ENCODE measurements around the gene RALGPS2. TPM values are rescaled to one million over a fixed set of nuclear protein-coding genes. Genes with fewer than 3 reads are reported as not detected.
"Not testable (repeated sequence)": the region's sequence is repeated elsewhere in the genome, so short reads cannot be mapped to it uniquely, and the experiment has no call there.

RALGPS2 gene
- total RNA-seq, 1 donor from 2014 or later: 5.2 TPM

DNA sequence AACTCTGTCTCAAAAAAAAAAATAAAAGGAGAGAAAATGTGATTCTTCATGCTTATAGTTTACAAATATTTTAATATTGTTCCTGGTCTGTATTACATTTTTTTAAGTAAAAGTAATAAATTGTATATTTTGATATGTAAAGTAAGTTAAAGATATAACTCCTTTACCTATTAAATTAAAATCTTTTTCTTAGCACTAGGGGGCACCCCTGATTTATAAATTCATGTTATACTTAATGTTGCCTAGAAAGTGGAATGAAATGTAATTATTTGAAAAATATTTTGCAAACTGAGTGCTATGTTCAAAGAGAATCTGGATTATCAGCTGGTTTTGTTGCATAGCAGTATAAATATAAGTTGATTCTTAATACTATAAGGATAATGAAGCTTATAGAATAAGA lies 49.2 kb downstream of the RALGPS2 start:
- DNase-seq (ENCODE audit: low spot score): no peak

DNA sequence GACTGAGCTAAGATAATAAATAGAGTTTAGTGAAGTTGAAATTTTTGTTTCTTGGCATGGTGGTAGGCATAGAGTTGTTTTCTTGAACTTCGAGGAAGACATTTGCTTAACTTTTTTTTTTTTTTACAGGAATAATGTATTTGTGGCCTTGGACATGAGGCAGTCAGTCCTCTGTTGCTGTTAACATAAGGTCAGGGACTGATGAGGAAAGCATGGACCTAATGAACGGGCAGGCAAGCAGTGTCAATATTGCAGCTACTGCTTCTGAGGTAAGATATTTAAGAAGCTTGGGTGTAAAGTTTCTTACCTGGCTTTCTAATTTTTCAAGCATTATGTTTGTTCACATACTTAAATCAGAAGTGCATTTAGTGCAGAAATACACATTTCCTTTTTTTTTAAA lies 51.5 kb downstream of the RALGPS2 start:
- DNase-seq (ENCODE audit: low spot score): no peak

DNA sequence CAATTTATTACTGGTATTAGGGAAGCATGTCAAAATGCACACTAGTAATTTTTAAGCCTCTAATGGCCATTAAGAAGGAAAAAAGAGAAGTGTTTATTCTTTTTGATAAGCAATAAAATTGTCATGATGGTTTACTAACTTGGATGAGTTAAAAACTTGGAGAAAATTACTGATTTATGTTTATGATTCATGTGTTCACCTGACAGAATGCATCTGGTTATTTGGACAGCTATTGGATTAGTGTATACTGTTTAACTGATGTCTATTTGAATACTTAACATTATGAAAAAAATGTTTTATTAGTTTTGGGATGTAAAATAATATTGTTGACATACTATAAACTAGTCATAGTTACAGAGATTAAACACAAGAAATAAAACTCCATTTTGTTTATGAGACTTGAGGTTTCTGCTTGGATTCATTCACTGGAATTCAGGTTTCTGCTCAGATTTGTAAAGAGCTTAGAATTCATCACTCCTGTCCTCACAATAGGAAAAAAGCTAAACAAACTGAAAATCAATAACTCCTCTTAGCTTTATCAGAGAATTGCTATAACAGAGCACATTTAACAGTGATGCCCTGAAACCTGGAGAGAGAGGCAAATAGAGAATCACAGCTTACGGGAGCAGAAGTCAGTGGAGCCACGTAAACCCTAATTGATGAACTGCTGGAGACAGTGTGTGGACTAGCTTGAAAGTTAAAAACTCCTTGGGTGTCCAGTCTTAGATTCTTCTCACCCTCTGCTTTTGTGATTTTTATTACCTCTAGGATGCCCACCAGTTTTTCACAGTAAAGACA lies 56.7 kb downstream of the RALGPS2 start:
- no peak for DNase-seq (ENCODE audit: low spot score)

DNA sequence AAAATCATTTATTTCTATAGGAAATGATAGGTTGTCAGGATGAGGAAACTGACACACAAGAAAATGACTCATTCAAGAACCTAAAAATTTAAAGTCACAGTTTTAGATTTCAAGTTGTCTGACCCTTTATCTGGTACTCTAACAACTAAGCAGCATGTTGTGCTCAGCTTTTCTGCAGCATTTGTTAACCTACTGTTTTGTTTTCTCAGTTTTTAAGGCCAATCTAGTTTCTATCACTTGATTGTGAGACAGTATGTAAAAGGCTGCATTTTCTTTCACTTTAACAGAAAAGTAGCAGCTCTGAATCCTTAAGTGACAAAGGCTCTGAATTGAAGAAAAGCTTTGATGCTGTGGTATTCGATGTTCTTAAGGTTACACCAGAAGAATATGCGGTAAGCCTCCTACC lies 59.1 kb downstream of the RALGPS2 start:
- no peak for DNase-seq (ENCODE audit: low spot score)

DNA sequence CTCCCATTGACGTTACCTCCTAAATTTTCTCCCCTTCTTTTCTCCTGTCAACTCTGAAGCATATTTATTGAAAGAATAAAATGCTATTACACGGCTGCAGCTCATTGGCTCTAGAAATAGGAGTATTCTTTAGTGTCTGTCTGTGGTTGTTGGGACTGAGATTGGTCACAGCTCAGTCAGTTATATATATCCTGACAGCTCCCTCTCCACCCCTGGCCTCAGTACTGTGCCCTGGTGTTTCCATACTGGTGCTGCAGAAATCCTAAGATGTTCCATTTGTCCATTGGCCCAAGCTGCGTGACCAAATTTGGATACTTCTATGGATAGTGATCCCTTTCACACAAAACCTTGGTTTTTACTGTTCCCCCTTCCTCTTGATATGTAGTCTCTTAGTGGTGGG lies 67.3 kb downstream of the RALGPS2 start:
- no peak for DNase-seq (ENCODE audit: low spot score)

DNA sequence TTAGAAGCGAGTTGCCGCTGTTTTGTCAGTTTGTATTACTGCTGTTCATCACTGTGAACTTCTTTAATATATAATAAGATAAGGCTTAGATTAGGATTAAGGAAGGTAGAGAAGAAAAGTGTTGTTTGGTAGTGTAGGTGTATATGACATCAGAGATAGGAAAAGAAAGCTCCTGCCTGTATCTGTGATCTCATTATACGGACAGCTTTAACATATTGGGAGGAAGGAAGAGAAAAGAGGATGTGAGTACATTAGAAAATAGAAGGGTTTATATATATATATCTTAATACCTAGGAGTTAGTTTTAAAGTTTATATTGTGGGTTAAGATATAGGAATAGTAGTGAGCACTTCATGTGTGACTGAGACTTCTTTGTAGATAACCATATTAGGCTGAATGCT lies 71.0 kb downstream of the RALGPS2 start:
- DNase-seq (ENCODE audit: low spot score): no peak

DNA sequence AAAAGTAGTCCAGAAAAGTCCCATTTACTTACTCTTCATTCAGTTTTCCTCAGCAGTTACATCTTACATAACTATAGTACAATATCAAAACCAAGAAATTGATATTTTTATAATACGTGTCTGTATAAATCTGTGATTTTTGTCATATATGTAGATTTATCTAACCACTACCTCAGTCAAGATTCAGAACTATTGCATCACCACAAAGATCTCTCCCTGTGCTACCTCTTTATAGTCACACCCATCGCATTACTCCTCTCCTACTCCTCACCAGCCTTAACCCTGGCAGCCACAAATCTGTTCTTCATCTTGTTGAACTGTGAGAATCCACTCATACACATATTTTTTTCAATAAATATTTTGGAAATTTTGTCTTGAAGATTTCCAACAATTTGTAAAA lies 72.5 kb downstream of the RALGPS2 start:
- DNase-seq (ENCODE audit: low spot score): no peak

DNA sequence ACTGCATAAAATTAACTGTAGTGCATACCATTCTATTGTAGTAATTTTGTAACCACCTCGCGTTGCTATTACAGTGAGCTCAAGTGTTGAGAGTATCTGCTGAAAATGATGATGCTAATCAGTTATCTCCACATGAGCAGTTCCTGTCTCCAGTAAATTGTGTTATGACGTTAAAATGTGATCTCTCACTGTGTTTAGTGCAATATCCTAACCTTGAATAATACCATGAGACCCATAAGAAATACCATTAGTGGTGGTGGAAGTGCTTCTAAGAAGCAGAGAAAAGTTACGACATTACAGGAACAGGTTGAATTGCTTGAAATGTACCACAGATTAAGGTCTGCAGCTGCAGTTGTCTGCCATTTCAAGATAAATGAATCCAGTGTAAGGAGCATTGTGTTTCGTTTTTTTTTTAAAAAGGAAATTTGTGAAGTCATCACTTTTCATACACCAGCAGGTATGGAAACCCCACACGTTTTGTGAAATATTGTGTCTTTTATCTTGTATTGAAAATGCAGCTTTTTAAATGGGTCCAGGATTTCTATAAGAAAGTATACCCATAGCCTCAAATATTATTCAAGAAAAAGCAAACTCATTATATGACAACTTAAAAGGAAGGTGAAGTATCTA lies 73.3 kb downstream of the RALGPS2 start:
- DNase-seq (ENCODE audit: low spot score): no peak

DNA sequence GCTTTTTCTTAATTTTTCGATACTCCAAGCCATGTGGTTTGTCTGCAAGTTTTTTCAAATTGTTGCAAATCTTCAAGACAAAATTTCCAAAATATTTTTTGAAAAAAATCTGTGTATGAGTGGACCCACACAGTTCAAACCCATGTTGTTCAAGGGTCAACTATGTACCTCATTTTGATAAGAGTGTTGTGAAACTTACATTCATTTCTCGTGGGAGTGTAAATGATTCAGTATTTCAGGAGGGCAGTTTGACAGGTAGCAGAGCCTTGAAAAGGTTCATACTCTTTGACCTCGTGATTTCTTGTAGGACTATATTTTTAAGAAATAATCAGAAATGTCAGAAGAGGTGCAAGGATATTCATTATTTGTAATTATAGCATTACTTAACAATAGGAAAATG lies 77.8 kb downstream of the RALGPS2 start:
- DNase-seq (ENCODE audit: low spot score): no peak

DNA sequence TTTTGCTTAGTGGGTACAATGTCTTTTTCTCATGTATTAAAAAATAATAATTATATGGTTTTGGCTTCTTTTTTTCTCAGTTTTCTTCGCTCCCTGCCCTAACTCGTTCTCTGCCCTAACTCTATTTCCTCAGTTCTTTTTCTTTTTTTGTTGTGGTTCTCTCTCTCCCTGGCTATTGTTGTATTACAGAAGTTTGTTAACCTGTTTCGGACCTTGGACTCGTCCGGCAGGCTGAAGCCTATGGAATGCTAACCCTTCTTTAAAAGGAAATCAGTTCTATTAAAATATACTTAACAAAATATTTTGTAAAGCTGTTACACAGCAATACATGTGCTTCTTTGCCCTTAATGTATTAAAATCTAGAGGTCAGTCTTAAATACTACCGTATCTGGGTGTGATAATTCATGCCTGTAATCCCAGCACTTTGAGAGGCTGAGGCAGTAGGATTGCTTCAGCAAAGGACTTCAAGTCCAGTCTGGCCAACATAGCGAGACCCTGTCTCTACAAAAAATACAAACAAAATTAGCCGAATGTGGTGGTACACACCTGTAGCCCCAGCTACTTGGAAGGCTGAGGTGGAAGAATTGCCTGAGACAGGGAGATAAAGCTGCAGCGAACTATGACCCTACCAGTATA lies 81.7 kb downstream of the RALGPS2 start:
- no peak for DNase-seq (ENCODE audit: low spot score)

DNA sequence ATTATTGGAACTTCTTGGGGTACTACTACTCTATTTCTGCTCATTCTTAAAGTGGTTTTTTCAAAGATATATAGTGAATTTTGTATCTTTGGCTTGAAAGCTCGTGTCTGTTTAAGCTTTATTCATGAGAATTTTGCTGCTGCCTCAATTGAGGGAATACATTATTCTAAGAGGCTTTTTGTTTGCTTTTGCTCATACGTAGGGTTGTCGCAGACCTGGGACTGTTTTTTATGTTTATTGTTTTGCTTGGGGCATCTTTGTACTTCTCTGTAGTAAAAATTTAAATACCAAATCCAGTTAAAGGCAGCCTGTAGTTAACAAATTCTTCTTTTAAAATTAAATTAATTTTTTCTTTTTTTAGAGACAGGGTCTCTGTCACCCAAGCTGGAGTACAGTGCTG lies 83.5 kb downstream of the RALGPS2 start:
- DNase-seq (ENCODE audit: low spot score): no peak

DNA sequence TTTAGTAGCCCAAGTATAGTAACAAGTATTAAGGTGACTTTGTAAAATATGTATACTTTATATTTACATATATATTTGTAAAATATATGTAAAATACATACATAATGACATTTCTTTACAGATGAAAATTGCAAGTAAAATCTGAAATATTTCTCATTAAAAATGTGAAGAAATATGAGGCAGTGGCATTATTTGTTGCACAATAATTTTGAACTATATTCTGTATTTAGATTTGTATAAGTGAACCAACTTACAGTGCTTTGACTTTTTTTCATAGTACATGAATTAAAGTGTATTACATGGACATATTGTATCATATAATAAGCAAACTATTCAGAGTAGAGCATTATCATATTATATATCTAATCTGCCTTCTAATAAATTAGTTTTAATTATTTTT lies 85.5 kb downstream of the RALGPS2 start:
- no peak for DNase-seq (ENCODE audit: low spot score)

DNA sequence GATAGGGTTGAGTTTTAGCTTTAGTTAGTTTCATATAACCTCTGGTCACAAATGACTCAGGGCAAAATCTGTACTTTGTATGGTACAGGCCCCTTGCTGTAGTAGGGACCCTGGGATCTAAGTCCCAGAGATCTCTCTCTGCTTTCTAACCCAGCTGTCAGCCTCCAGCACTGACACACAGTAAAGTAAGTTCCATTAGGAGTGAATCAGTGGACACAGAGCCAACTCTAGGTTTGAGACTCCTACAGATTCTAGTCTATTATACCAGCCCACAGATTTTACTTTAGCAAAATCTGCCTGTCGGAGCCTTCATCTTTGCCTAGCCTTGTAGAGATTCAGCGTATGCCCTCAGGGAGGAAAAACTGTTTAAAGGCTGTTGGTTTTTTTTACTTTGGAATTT lies 93.4 kb downstream of the RALGPS2 start:
- DNase-seq (ENCODE audit: low spot score): no peak

DNA sequence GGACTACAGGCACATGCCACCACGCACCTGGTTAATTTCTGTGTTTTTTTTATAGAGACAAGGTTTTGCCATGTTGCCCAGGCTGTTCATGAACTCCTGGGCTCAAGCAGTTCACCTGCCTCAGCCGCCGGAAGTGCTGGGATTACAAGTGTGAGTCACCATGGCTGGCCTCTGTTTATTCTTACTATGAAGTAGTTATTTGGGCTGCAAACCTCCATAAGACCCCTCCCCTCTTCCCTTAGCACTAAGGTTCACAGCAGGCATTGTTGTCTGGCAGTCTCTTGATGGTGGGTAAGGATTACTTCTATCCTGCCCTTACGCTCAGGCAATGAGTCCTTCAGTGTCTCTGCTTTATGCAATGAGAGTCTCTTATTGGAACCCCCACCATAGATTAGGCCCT lies 94.1 kb downstream of the RALGPS2 start:
- no peak for DNase-seq (ENCODE audit: low spot score)

DNA sequence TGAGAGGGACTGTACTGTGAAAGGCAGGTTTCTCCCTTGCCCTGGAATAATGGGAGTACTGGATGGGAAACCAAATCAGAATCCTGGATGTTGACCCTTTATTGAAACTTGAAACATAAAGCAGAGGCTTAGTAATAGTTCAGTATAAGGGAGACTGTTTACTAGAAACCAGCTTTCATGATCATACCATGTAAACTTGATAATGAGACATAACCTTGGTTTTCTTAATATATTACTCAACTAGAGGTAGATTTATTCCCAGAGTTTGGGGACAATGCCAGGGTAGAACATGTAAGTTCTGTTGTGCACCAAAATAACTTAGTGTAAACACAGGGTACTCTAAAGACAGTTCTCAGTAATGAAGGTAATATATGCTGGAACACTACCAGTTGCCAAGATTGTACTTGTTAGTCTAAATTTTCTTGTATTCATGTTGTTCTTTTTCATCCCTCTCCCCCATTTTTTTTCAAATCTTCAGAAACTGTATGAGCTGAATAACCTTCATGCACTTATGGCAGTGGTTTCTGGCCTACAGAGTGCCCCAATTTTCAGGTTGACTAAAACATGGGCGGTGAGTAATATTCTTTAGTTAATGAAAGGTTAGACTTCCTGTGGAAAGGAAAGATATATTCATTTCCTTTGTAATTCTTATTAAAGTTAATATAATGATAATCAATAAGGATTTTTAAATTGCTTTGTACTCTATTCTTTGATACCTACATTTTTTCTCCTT lies 96.3 kb downstream of the RALGPS2 start:
- DNase-seq (ENCODE audit: low spot score): no peak

DNA sequence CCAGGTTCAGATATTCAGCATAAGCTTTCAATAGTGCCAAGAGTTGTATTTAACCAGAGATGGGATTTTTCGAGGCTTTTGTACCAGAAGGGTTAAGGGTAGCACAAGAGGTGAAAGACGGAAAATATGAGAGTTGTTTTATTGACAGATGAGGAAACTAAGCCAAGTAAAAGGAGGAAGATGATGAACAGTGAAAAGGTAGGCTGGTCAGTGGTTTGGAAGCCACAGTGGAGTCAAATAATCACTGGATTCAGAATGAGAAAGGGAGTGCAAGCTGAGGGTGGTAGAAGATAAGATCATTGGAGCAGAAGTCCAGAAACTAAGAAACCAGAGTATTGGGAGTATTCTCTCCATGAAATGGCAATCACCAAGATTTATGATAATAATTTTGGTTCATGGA lies 100.1 kb downstream of the RALGPS2 start:
- DNase-seq (ENCODE audit: low spot score): no peak

DNA sequence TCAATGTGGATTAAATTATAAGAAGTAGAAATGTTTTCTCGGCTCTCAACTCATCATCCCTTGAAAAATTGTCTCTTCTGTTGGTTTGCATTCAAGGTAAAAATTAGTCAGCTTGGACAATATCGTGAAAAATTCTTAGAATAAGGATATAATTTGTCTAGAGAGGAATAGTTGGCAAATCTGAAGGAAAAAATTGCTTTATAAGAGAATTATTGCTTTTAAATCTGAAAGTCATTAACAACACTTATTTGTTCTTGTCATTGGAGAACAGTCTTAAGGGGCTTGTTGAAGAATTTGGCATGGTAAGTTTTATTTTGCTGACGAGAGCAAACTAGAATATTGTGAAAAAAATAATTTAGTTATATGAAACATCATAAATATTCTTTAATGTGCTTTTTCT lies 119.4 kb downstream of the RALGPS2 start:
- no peak for DNase-seq (ENCODE audit: low spot score)

DNA sequence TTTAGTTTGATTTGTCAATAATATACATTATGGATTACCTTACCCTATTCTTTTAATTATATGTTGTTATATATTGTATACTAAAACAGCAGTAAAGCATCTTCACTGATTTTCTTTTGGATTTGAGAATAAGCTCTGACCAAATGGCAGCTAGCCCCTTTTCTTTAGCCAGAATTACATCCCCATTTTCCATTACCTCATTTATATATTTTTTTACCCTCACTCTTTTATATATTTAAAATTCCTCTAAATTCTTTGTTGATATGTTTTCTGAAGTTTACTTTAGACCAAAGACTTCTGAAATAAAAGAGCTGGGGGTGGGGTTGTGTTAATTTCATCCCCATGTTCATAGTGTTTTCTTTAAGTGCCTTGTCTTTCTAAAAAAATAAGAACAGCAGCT lies 121.3 kb downstream of the RALGPS2 start:
- no peak for DNase-seq (ENCODE audit: low spot score)

DNA sequence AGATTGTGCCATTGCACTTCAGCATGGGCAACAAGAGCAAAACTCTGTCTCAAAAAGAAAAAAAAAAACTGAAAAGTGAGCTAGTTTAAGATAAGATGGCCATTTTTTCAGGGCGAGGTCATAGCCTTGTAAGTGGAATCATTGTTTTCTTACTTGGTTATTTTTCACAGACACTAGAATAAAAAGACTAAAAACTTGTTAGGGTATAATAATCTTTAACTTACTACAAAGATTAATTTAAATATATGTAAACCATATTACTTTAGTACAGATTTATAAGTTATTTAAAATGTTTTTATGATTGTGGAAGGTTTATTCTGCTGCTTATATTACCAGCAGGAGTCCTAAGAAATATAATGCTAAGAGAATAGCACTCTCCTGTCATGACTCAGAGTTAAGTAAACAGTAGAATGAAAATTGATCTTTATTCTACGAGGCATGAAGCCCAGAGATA lies 122.4 kb downstream of the RALGPS2 start:
- DNase-seq (ENCODE audit: low spot score): no peak

DNA sequence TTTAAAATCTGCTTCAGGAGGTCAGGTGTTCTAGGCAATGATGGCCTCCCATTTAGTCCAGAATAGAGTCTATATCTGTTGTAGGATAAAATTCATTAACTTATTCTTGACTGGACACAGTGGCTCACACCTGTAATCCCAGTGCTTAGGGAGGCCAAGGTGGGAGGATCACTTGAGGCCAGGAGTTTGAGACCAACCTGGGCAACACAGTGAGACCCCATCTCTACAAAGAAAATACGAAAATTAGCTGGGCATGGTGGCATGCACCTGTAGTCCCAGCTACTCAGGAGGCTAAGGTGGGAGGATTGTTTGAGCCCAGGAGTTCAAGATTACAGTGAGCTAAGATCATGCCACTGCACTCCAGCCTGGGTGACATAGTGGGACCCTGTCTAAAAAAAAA lies 122.9 kb downstream of the RALGPS2 start:
- not testable (repeated sequence) for DNase-seq (ENCODE audit: low spot score)

DNA sequence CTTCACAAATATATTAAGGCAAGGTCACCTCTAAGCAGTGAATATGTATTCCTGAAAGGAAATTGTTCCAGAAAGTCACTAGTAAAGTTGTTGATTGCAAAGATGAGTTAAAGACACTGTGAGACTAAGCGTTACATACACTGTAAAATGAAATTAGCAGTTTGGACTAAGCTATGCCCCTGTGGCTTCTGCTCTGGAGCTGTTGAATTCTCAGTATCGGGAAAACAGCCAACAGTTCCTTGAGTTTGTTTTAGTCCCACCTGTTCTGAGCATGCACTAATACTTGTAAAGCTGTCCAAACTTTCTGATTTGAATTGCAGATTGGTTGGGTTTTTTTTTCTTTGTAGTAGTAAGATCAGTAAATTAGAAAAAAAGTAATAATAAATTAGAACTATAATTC lies 124.9 kb downstream of the RALGPS2 start:
- DNase-seq (ENCODE audit: low spot score): no peak

DNA sequence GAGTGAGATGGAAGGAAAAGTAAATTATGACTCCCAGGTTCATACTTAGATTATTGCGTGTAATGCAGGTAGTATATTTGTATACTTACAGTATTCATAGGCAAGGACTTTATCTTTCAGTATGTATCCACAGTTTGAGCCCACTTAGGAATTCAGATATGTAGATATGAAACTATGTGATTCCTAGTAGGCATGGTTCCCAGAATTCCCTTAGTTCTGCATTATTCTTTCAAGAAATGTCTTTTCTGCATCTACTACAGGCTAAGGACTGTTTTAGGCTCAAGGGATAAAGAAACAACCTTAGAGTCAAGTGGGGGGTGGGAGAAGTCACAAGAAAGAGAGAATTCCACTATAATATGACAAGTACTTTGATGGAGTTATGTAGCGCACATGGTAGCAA lies 132.1 kb downstream of the RALGPS2 start:
- DNase-seq (ENCODE audit: low spot score): no peak
